Stimulated activated CD8-positive, alpha-beta memory T cell treated with anti-CD3 and anti-CD28 coated beads, Interleukin-12 subunit alpha, Interleukin-12 subunit beta, amount 100 ng/mL, for 4 hours (primary cell): Measurements from ENCODE around the gene IQSEC3.

ENCODE experiments used
- DNase-seq: peaks from one replicate; pipeline ENCODE4 v3.0.0-alpha.2; 2020; ENCODE audit warnings: low read depth

IQSEC3 gene

GRCh38 chr12:163406-163986 lies 96.9 kb downstream of the IQSEC3 start:
- DNase-seq, result no peak

- no peak for DNase-seq
Measured at GRCh38 chr12:164207-164606, 97.6 kb downstream of the IQSEC3 start.

- no peak for DNase-seq
Measured at GRCh38 chr12:165862-166368, 99.3 kb downstream of the IQSEC3 start.

GRCh38 chr12:166425-167075 lies 100.0 kb downstream of the IQSEC3 start:
- no peak for DNase-seq

GRCh38 chr12:167959-168600 lies 101.5 kb downstream of the IQSEC3 start:
- DNase-seq, result no peak

GRCh38 chr12:168763-169525 lies 102.4 kb downstream of the IQSEC3 start:
- no peak for DNase-seq

GRCh38 chr12:169528-170370 lies 103.2 kb downstream of the IQSEC3 start:
- no peak for DNase-seq

- no peak for DNase-seq
Measured at GRCh38 chr12:170371-171225, 104.0 kb downstream of the IQSEC3 start.

- DNase-seq, result no peak
Measured at GRCh38 chr12:171276-171675, 104.7 kb downstream of the IQSEC3 start.

GRCh38 chr12:171743-172676 lies 105.4 kb downstream of the IQSEC3 start:
- DNase-seq, result no peak

- DNase-seq, result no peak
Measured at GRCh38 chr12:172732-173161, 106.2 kb downstream of the IQSEC3 start.

GRCh38 chr12:174124-174523 lies 107.6 kb downstream of the IQSEC3 start:
- DNase-seq, result no peak

- no peak for DNase-seq
Measured at GRCh38 chr12:174596-174995, 108.0 kb downstream of the IQSEC3 start.

- no peak for DNase-seq
Measured at GRCh38 chr12:175250-175649, 108.7 kb downstream of the IQSEC3 start.

GRCh38 chr12:175759-176158 lies 109.2 kb downstream of the IQSEC3 start:
- DNase-seq, result no peak

GRCh38 chr12:176321-177181 lies 110.0 kb downstream of the IQSEC3 start:
- no peak for DNase-seq

GRCh38 chr12:177336-177979 lies 110.9 kb downstream of the IQSEC3 start:
- no peak for DNase-seq
